Fibroblast of peridontal ligament (primary cell): ENCODE data around the gene SRP72.
"Not testable (repeated sequence)": the region's sequence is repeated elsewhere in the genome, so short reads cannot be mapped to it uniquely, and the experiment has no call there.

Experiments used
- DNase-seq: peaks from one replicate; pipeline ENCODE4 v3.0.0-alpha.2; 2010; ENCODE audit errors: extremely low read depth

Gene SRP72, protein sequence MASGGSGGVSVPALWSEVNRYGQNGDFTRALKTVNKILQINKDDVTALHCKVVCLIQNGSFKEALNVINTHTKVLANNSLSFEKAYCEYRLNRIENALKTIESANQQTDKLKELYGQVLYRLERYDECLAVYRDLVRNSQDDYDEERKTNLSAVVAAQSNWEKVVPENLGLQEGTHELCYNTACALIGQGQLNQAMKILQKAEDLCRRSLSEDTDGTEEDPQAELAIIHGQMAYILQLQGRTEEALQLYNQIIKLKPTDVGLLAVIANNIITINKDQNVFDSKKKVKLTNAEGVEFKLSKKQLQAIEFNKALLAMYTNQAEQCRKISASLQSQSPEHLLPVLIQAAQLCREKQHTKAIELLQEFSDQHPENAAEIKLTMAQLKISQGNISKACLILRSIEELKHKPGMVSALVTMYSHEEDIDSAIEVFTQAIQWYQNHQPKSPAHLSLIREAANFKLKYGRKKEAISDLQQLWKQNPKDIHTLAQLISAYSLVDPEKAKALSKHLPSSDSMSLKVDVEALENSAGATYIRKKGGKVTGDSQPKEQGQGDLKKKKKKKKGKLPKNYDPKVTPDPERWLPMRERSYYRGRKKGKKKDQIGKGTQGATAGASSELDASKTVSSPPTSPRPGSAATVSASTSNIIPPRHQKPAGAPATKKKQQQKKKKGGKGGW

DNA sequence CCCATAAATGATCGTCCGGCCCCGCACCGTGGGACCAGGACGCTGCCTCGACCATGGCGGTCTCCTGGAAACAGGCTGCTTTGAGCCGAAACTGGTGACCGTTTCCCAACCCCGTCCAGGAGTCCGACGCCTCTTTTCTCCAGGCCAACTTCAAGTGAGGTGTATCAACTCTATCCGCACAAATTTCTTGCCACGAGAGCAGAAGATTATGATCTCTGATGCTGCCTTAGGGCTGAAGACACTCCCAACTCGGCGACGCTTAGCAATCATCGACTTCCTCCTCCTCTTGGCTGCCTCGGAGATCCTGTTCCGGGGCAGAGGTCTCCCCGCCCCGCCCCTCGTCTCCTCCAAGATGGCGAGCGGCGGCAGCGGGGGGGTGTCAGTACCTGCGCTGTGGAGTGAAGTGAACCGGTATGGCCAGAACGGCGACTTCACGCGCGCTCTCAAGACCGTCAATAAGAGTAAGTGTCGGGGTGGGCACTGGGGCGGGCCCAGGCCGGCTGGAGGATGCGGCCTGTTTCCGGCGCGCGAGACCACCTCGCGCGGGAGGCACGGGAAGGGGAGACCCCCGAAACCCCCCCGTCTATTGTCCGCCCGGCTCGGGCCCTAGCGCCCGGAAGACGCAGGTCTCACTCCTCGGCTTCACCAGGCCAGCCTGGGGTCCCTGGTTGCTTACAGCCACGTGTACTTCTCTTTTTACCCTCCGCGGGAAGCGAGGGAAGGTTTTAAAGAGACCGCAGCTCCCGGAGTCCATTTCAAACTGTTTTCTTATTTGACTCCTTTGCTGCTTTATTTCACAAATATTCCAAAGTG is at the start of gene SRP72:
Gene SRP72 (plus strand): TSS at position 334 of the 813 bp plus-strand sequence. CDS start 19 bp downstream, at position 353.
- peak; percentile 80 for DNase-seq

DNA sequence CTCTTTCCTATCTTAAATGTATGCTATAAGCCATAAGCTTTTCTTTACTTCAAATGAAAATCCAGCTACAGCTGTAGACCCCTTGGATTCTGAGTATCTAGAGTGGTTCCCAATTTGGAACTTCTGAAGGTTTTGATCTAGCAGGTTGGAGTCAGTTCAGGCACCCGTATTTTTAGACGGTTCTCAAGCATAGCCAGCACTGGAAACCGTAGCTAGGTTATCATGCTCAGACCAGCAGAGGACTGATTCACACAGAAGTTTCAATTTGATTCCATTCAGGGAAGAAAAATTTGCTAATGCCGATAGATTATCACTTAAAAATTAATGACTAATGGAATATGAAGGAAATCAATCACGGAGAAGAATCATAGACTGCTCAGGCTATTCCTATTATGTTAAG is 43.2 kb upstream of the SRP72 start:
- DNase-seq = no peak

DNA sequence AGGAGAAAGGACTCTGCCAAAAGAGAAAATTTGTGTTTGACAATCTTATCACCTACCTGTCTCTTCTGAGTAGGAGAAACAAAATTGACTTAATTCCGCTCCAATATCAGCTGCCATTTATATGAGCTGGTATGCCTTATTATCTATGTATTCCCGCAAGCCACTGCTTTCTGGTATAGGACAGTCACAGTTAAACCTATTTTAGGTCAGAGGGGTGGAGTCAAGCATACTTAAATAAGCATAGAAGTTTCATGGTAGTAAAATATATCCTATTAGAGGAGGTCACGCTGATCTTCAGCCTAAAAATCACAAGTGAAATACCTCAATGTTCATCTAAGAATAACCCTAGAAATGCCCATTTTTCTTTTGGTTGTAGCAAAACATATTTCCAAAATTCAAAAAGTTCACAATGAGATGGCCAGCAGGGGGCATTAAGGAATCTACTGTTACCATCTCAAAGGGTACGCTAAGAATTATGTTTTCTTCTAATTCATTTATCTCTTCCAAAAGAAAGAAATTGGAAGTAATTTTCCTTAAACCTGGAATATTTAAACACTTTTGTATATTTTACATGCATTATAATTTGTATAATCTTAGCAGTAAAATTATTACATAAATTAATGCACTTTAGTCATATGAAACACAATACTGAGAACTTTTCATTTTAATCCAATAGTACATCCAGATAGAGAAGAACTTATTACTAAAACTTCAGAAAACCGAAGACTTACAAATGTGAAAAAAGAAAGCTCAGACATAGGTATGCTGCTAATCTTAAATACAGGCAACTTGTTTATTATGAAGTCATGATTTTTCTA is 42.5 kb upstream of the SRP72 start:
- DNase-seq = peak; percentile 71

DNA sequence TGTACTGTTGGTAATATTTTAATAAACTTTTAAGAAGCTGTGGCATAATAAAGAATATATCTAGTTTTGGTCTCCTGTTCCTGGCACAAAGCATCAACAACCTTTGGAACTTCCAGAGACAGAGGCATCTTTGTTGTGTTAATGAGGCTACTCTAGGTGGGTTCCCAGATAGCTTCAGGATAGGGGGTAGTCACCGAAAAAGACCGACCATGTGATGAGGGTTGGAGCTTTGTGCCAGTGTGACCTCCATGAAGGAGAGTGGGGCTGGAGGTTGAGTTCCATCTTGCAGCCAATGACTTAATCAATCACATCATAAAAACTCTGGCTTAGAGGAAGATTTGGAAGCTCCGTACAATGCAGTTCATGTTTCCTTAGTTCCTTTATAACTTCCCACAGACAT is 41.9 kb upstream of the SRP72 start:
- DNase-seq = no peak

DNA sequence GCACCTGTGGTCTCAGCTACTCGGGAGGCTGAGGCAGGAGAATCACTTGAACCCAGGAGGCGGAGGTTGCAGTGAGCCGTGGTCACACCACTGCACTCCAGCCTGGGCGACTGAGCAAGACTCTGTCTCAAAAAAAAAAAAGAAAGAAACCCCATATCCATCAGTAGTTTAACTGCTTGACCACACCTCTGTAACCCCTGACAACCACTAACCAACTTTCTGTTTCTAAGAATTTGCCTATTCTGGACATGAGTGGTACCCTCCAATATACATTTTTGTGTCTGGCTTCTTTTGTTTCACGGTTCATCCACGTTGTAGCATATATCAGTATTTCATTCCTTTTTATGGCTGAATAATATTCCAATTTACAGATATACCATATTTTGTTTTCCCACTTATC is 41.1 kb upstream of the SRP72 start:
- no peak for DNase-seq

DNA sequence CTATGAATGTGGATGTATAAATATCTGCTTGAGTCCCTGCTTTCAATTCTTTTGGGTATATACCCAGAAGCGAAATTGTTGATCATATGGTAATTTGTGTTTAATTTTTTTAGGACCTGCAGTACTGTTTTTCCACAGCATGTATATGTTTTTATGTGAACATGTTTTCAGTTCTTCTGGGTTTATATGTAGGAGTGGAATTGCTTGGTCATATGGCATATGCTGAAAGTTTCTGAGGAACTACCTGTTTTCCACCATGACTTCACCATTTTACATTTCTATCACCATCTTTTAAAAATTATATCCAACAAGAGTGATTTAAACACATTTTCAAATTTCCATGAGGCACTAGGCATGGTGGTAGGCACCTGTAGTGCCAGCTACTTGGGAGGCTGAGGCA is 40.2 kb upstream of the SRP72 start:
- DNase-seq = no peak

DNA sequence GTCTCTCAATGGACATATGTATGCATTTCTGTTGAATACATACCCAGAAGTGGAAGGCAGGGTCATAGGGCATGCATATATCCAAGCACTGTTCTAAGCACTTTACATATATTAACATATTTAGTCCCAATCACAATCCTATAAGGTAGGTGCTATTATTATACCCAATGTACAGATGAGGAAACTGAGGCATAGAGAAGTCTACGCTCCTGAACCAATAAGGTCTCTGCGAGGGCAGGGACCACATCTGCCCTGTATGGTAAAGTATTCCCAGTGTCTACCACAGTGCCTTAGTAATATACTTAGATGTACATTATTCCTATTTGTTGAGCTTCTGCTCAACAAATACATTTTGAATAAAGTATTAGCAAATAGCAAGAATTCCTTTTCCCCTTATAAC is 37.2 kb upstream of the SRP72 start:
- DNase-seq = no peak

DNA sequence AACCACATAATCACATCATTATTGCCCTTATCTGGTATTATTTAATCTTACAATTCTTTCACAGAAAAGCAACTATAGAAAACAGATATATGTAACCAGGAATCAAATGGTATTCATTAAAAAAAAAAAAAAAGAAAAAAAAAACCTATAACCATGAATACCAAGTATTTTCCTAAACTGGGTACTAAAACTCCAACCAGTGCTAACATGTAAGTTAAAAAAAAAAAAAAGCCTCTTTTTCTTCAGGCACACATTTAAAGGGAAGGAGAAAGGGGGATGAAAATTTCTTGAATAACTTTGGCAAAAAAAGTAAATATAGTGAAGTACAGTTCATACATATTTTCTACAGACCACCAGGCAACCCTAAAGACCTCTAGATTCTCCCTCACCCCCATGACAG is 34.1 kb upstream of the SRP72 start:
- no peak for DNase-seq

DNA sequence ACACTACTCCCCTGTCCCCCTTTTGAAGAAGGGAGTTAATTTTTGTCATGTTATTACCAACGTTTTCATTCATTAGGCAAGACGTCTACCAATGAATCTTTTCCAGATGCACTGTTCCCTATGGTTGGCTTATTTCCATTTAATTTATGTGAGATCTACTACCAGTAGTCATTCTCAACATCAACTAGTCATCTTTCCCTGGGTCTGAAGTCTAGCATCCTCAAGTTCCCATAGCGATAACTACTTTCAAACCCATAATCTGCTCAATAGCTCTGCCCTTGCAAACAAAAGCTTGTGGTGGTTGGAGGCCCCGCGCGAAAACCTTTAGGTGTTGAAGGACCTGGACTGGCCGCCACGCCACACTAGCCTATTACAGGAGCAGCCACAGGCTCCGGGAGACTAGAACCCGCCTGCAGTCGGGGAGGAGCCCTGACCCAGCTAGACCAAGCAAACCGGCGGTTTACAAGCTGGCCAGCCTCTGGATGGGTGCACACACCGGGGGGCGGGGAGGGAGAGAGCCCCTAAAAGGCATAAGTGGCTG is 32.7 kb upstream of the SRP72 start:
- DNase-seq = peak; percentile 32

DNA sequence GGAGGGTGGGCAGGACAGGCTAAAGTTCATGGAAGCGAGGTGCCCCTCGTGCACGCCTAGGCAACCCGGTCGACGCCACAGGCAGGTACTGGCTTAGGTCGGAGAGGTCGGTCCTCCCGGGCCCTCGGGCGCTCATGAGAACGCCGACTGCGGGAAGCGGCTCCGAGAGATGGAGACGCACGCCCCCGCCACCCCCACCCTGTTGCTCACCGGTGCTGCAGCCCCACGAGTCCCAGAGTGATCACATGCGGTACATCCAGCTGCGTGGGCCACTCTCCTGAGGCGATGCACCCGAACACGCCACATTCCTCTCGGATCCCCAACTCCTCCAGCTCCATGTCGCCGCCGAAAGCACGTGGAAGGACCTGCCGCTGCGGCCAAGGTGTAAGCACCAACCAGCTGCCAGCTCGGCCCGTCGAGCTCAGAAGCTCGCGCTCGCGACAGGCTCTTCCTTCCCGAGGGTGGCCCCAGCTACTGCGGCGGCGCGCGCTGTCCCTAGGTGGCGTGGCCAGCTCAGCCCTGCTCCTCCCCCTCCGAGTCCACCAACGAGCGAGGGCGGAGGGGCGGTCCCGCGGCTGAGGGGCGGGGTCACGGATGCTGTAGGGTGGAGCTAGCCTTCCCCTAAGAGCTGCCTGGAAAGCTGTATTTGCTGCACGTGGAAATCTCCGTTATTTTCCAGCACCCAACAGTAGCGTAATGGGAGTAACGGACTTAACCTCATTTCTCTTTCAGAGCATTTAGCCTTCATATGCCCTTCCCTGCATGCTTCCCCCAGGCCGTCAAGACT is 32.1 kb upstream of the SRP72 start, which contains the start of gene PPAT:
Gene PPAT (minus strand): TSS at position 476 of the 787 bp plus-strand sequence. CDS start 138 bp downstream, at position 338.
- DNase-seq = peak; percentile 92

DNA sequence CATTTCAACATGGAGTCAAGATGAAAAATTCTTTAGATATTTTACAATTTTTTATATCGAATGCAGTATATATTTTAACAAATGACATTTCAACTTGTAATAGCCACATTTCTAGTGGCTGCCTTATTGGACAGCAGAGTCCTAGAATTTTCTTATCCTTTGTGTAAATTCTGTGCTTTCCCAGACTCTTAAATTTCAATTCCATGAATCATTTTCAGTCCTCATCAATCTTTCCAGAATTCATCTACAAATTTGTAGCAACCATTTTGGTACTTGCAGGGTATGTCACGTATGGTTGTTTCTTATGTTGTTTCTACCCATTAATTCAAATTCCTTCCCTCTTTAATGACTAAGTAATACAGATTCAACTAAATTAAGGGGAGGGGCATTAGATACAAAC is 28.7 kb upstream of the SRP72 start:
- peak; percentile 44 for DNase-seq

DNA sequence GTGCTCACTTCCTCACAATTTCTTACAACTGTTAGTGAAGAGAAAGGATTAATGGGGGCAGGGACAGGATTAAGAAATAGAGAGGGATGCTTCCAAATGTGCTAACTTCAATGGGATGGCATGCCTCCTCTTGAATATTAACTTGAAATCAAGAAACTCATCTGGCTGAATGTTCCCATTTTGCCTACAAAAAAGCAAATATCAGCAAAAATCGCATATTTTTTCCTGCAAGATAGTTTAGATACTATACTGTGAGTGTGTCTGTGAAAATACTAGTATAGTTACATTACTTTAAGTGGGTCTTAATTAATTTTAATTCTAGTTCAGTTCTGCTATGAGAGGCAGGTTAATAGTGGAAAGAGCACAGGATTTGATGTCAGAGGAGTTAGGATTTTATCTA is 26.4 kb upstream of the SRP72 start:
- DNase-seq = no peak

DNA sequence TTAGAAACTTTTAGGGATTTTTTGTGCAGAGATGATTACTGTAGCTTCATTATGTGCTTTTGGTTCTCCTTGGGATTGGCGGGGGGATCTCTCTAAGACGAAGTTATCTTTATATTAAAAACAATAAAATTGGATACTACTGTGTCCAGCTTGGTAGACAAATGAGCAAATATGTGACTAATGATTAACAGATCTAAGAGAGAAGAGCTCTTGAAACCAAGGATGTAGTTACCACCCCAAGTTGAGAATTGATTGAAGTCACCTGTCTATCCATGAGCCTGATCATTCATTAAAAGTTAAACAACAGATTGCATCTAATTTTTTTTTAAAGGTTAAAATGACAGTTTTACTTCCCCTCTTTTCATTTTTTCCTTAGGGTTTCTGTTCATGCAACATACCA is 22.7 kb upstream of the SRP72 start:
- DNase-seq = no peak

DNA sequence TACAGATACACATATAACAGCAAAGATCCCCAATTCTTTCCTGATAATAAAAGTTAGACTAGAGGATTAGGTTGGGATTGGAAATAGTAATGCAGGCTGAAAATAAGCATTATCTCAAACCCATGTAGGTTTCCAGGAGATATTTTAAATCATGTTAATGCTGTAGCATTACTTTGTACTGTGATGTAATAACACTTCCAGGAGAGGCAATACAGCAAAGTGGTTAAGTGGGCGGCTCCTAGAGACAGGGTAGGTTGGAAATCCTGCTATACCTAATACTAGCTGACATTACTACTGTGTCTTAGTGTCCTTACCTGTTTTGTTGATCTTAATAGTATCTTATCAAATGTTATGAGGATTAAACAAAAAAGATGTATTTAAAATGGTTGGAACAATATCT is 21.7 kb upstream of the SRP72 start:
- DNase-seq = no peak

DNA sequence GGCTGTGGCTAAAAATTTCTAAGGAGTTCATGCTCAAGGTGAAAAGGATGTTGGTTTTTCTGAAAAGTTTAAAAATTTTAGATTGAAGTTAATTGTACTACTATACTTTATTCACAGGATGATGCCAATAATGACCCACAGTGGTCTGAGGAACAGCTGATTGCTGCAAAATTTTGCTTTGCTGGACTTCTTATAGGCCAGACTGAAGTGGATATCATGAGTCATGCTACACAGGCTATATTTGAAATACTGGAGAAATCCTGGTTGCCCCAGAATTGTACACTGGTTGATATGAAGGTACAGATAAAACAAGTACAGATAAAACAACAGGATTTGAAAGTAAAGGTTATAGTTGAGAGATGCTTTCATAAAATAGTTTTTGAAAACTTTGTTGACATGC is 19.1 kb upstream of the SRP72 start:
- peak; percentile 41 for DNase-seq

DNA sequence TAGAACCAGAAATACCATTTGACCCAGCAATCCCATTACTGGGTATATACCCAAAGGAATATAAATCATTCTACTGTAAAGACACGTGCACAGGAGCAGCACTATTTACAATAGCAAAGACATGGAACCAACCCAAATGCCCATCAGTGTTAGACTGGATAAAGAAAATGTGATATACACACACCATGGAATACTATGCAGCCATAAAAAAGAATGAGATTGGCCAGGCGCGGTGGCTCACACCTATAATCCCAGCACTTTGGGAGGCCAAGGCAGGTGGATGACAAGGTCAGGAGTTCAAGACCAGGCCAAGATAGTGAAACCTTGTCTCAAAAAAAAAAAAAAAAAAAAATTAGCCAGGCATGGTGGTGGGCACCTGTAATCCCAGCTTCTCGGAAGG is 17.9 kb upstream of the SRP72 start:
- DNase-seq = not testable (repeated sequence)

DNA sequence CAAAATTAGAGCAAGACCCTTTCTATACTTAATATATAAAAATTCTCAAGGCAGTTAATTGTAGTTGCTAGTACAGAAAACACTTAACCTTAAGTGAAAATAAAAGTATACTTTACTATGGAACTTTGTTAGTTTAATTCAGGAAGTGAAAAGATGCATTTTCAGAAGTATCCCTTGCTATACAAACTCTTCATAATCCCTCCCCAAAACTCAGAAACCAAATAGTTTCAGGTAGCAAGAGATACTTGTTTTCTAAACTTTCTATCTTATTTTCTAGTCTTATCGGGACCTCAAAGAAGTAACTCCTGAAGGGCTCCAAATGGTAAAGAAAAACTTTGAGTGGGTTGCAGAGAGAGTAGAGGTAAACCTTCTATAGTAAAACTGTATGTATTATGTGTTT is 17.1 kb upstream of the SRP72 start:
- no peak for DNase-seq

DNA sequence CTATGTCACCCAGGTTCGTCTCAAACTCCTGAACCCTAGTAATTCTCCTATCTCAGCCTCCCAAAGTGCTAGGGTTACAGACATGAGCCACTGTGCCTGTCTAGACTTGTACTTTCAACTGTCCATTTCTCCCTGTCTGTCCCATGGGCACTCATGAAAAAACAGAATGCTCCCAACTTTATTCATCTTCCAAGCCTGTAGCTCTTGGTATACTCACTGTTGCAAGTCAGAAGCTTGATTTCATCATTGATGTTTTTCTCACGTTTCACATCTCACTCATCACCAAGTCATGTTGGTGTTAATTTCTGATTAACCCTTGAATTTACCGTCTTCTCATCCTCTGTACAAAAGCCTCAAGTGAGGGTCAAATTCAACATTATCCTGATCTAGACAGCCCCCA is 7.3 kb upstream of the SRP72 start:
- no peak for DNase-seq

DNA sequence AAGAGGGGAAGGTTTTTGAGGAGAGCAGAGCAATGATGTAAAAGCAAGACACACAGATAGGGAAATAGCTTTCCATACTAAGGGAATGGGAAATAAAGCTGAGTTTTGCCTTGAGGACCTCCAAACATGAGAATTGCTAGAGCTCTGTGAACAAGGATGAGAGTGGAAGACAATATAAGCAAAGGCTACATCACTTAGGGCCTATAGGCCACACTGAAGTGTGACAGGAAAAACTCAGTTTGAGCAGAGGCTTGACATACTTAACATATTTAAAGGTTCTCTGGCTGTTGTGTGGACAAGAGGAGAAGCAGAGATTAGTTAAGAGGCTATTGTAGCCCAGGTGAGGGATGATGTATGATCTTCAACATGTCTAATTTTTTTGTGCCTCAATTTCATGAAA is 5.3 kb upstream of the SRP72 start:
- DNase-seq = no peak

DNA sequence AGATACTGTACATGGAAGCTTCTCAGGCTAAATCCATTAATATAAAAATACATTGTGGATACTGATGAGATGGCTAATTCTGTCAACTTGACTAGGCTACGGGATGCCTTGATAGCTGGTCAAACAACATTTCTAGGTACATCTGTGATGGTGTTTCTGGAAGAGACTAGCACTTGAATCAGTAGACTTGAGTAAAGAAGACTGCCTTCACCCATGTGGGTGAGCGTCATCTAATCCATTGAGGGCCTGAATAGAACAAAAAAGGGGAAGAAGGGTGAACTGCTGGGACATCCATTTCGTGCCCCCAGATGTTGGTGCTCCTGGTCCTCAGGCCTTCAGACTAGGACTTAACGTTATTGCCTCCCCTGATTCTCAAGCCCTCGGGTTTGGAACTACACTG is 3.7 kb upstream of the SRP72 start:
- DNase-seq = no peak

DNA sequence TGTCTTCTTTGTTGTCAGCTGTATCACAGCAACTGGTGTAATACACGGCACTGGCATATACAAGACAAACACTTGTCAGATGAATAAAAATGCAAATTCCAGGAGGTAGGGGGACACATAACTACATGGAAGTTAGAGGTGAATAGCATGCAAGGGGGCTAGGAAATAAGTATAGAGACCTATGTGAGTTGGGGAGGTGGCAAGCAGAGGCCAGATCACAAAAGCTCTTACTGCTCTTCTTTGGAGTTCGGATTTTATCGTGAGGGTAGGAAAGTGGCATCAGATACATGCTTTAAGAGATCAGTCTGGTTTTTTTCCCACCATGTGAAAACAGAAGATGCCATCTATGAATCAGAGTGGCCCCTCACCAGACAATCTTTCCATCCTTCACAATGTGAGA is 2.8 kb upstream of the SRP72 start:
- no peak for DNase-seq
